Large intestine (tissue), 3 donors: ENCODE results near the gene PDLIM7. TPM values are rescaled to one million over a fixed set of nuclear protein-coding genes. Genes with fewer than 3 reads are reported as not detected.

ENCODE experiments used
- DNase-seq, 2 donors: peaks; one replicate each; pipeline versions ENCODE4 v3.0.0 to v3.0.0-alpha.2; 2013
- H3K27ac ChIP-seq: one replicate; pipeline ENCODE4 v1.5.1; 2013; ENCODE audit warnings: low read length
- H3K27me3 ChIP-seq: 2 replicates; pipeline ENCODE4 v1.6.1; 2013; ENCODE audit warnings: low read length; ENCODE audit not compliant: control insufficient read depth, insufficient read depth
- H3K36me3 ChIP-seq: 2 replicates; pipeline ENCODE4 v1.6.1; 2013; ENCODE audit warnings: low read length; ENCODE audit not compliant: control insufficient read depth, insufficient read depth
- H3K4me1 ChIP-seq: one replicate; pipeline ENCODE4 v1.6.1; 2013; ENCODE audit warnings: low read length; ENCODE audit not compliant: control insufficient read depth, insufficient read depth
- H3K4me3 ChIP-seq: one replicate; pipeline ENCODE4 v1.5.1; 2013; ENCODE audit warnings: low read length
- H3K9me3 ChIP-seq: one replicate; pipeline ENCODE4 v1.6.1; 2013; ENCODE audit warnings: mild to moderate bottlenecking, low read depth, low read length, moderate library complexity; ENCODE audit not compliant: control insufficient read depth
- WGBS: methylation state at CpG from one replicate; pipeline ENCODE4 v1.1.5; 2013; ENCODE audit warnings: low lambda C conversion rate; ENCODE audit not compliant: insufficient coverage; 5-methylcytosine and 5-hydroxymethylcytosine counted together
- polyA plus RNA-seq: library from polyadenylated mRNA; unstranded; fragments of 120-200 nt; gene quantifications from one replicate; pipeline ENCODE4 v1.2.1, GENCODE V29; 2013

PDLIM7 gene
- polyA plus RNA-seq, 1 donor: 118 TPM

DNA sequence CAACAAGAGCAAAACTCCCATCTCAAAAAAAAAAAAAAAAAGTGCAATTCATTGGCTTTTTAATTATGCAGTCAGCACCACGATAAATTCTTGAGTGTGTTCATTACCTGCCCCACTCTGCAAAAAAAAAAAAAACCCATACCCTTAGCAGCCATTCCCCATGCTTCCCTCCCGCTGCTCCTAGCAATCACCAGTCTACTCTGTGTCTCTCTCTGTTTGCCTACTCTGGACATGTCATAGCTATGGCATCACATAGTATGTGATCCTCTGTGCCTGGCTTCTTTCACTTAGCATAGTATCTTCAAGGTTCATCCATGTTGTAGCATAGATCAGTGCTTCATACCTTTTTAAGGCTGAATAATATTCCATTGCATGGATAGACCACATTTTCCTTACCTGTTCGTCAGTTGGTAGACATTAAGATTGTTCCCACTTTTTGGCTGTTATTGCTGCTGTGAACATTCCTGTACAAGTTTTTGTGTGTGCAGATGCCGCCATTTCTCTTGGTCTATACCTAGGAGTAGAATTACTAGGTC lies 57.8 kb downstream of the PDLIM7 start:
- Histone ChIP-seq H3K4me3 (no peak overlapping the region), H3K27ac (no peak overlapping the region), H3K36me3 (peaks cover 54% of the 10 kb centered on the region), H3K4me1 (no peaks in the 10 kb centered on the region), H3K9me3 (no peaks in the 10 kb centered on the region), H3K27me3 (no peaks in the 10 kb centered on the region)
- 100% methylated on average over 2 of the region's 4 CpGs for WGBS
- DNase-seq: no peak

GRCh38 chr5:177438468-177438867 lies 58.9 kb downstream of the PDLIM7 start:
- no peaks in the 10 kb centered on the region for H3K9me3 ChIP-seq
- H3K27ac ChIP-seq: no peak overlapping the region
- no peak overlapping the region for H3K4me3 ChIP-seq
- H3K27me3 ChIP-seq: no peaks in the 10 kb centered on the region
- DNase-seq: no peak
- H3K4me1 ChIP-seq: no peaks in the 10 kb centered on the region
- peaks cover 63% of the 10 kb centered on the region for H3K36me3 ChIP-seq
- no CpG with 5 or more reads among the region's 10 CpGs for WGBS

GRCh38 chr5:177437623-177438022 lies 59.8 kb downstream of the PDLIM7 start:
- DNase-seq: no peak
- Histone ChIP-seq H3K36me3 (peaks cover 68% of the 10 kb centered on the region), H3K27ac (no peak overlapping the region), H3K4me3 (no peak overlapping the region), H3K9me3 (no peaks in the 10 kb centered on the region), H3K4me1 (no peaks in the 10 kb centered on the region), H3K27me3 (no peaks in the 10 kb centered on the region)
- WGBS: no CpG with 5 or more reads among the region's 4 CpGs

GRCh38 chr5:177435847-177436536 lies 61.4 kb downstream of the PDLIM7 start:
- H3K27me3 ChIP-seq: no peaks in the 10 kb centered on the region
- no CpG with 5 or more reads among the region's 37 CpGs for WGBS
- no peak overlapping the region for H3K27ac ChIP-seq
- H3K4me3 ChIP-seq: no peak overlapping the region
- H3K36me3 ChIP-seq: peaks cover 74% of the 10 kb centered on the region
- H3K9me3 ChIP-seq: no peaks in the 10 kb centered on the region
- no peaks in the 10 kb centered on the region for H3K4me1 ChIP-seq
- no peak for DNase-seq

DNA sequence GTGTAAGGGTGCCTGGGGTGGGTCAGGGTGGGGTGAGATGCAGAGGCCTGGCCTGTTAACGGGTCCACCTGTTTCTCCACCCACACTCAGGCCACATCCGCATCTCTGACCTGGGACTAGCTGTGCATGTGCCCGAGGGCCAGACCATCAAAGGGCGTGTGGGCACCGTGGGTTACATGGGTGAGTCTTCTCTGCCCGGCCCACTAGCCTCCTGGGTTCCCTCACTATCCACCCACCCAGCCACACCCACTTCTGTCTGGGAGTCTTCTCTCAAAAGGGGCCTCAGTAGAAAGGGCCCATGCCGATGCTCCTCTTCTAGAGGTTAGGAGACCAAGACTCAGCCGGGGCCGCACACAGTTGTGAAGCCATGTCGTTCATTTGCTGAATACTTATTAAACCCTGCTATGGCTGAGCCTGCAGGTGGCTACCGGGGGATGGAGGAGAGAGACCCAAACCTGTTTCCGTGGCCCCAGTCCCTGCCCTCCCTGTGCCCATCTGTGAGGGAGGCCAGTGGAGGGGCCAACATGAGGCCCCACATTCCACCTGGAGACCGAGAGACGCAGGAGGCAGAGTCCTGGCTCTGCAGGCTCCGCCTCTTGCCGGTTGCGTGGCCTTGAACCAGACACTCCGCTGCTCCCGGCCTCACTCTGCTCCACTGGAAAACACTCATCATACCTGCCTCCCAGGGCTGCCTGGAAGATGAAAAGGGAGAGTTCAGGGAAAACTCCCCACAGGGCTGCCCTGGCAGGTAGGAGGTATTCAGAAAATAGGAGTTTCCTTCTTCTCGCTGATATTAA lies 62.3 kb downstream of the PDLIM7 start:
- Histone ChIP-seq H3K27ac (no peak overlapping the region), H3K27me3 (no peaks in the 10 kb centered on the region), H3K9me3 (no peaks in the 10 kb centered on the region), H3K4me1 (no peaks in the 10 kb centered on the region), H3K36me3 (peaks cover 69% of the 10 kb centered on the region), H3K4me3 (no peak overlapping the region)
- WGBS: no CpG with 5 or more reads among the region's 20 CpGs
- DNase-seq: no peak

GRCh38 chr5:177434437-177434836 lies 63.0 kb downstream of the PDLIM7 start:
- peaks cover 69% of the 10 kb centered on the region for H3K36me3 ChIP-seq
- WGBS: no CpG with 5 or more reads among the region's 8 CpGs
- no peak for DNase-seq

DNA sequence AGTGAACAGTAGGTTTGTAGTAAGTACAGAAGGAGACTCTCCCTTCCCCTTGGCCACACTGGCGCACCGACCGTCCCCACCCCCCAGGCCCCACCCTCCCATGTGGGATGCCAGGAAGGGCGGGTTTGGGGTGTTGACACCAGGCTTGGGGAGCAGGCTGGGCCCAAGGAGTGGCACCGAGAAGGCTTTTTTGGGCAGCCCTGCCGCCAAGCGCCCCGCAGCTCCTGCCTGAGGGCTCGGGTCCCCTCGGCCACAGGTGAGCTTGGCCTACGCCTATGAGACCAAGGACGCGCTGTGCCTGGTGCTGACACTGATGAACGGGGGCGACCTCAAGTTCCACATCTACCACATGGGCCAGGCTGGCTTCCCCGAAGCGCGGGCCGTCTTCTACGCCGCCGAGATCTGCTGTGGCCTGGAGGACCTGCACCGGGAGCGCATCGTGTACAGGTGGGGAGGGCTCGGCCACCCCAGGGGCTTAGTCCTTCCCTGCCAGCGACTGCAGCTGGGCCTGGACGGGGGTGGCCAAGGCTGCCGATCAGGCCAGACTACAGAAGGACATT lies 63.7 kb downstream of the PDLIM7 start:
- Histone ChIP-seq H3K36me3 (peaks cover 68% of the 10 kb centered on the region), H3K9me3 (no peaks in the 10 kb centered on the region), H3K27ac (no peak overlapping the region), H3K4me3 (no peak overlapping the region), H3K27me3 (no peaks in the 10 kb centered on the region), H3K4me1 (no peaks in the 10 kb centered on the region)
- WGBS: no CpG with 5 or more reads among the region's 29 CpGs
- DNase-seq: no peak

More at GRCh38 chr5:177434437-177434836, 63.0 kb downstream of the PDLIM7 start:
- Histone ChIP-seq H3K4me3 (no peak overlapping the region), H3K9me3 (no peaks in the 10 kb centered on the region), H3K4me1 (no peaks in the 10 kb centered on the region), H3K27me3 (no peaks in the 10 kb centered on the region), H3K27ac (no peak overlapping the region)

Other genes with a start within 250 kb of the PDLIM7 start
- 77.5 TPM for gene RAB24, start 193.9 kb downstream of the PDLIM7 start, polyA plus RNA-seq
- gene PRELID1, start 193.8 kb downstream of the PDLIM7 start, polyA plus RNA-seq: 271 TPM
- 14.9 TPM for gene MXD3, start 185.7 kb downstream of the PDLIM7 start, polyA plus RNA-seq
- 161 TPM for gene LMAN2, start 145.9 kb downstream of the PDLIM7 start, polyA plus RNA-seq
- gene RGS14, start 139.7 kb downstream of the PDLIM7 start, polyA plus RNA-seq: 20.0 TPM
- not detected for gene SLC34A1, start 113.2 kb downstream of the PDLIM7 start, polyA plus RNA-seq
- gene PFN3, start 96.9 kb downstream of the PDLIM7 start, polyA plus RNA-seq: not detected
- 1.0 TPM for gene F12, start 88.0 kb downstream of the PDLIM7 start, polyA plus RNA-seq
- gene GRK6, start 70.9 kb downstream of the PDLIM7 start, polyA plus RNA-seq: 16.6 TPM
- gene PRR7, start 50.8 kb downstream of the PDLIM7 start, polyA plus RNA-seq: 1.7 TPM
- 49.5 TPM for gene DBN1, start 24.0 kb downstream of the PDLIM7 start, polyA plus RNA-seq
- gene DOK3, start 12.2 kb upstream of the PDLIM7 start, polyA plus RNA-seq: 4.7 TPM
- 94.2 TPM for gene DDX41, start 19.4 kb upstream of the PDLIM7 start, polyA plus RNA-seq
- 76.8 TPM for gene FAM193B, start 57.0 kb upstream of the PDLIM7 start, polyA plus RNA-seq
- gene TMED9, start 94.6 kb upstream of the PDLIM7 start, polyA plus RNA-seq: 119 TPM
- 22.5 TPM for gene B4GALT7, start 102.5 kb upstream of the PDLIM7 start, polyA plus RNA-seq